Spleen (tissue), 11 donors: ENCODE measurements around the gene NOTCH4. TPM values are rescaled to one million over a fixed set of nuclear protein-coding genes. Genes with fewer than 3 reads are reported as not detected.
"Not testable (repeated sequence)": the region's sequence is repeated elsewhere in the genome, so short reads cannot be mapped to it uniquely, and the experiment has no call there.

Experiments used
- DNase-seq: peaks from one replicate; pipeline ENCODE4 v3.0.0-alpha.2; 2020
- H3K27ac ChIP-seq, 8 donors: fragments of 200-600 bp; sonication (generic) in 7 of 8; 1 replicate in 4 of 8; 2 replicates in 4 of 8; pipeline versions ENCODE4 v1.5.0 to v1.8.0; 2016 to 2021; ENCODE audit warnings: inconsistent platforms in 4 of 8, mild to moderate bottlenecking in 4 of 8, moderate library complexity in 1 of 8
- H3K27me3 ChIP-seq, 7 donors: fragments of 200-600 bp; sonication (generic) in 6 of 7; replicated peaks in 1 of 7; 1 replicate in 4 of 7; 2 replicates in 3 of 7; pipeline versions ENCODE4 v1.5.0 to v1.8.0; 2016 to 2021; ENCODE audit warnings: inconsistent platforms in 3 of 7, mild to moderate bottlenecking in 1 of 7
- H3K36me3 ChIP-seq, 6 donors: fragments of 200-600 bp; sonication (generic) in 5 of 6; 1 replicate in 4 of 6; 2 replicates in 2 of 6; pipeline versions ENCODE4 v1.5.0 to v1.8.0; 2016 to 2021; ENCODE audit warnings: inconsistent platforms in 2 of 6
- H3K4me1 ChIP-seq, 6 donors: fragments of 200-600 bp; sonication (generic) in 5 of 6; 1 replicate in 3 of 6; 2 replicates in 3 of 6; pipeline versions ENCODE4 v1.5.0 to v1.8.0; 2016 to 2021; ENCODE audit warnings: inconsistent platforms in 3 of 6
- H3K4me3 ChIP-seq, 8 donors: fragments of 200-600 bp; sonication (generic) in 7 of 8; 1 replicate in 4 of 8; 2 replicates in 4 of 8; pipeline versions ENCODE4 v1.5.0 to v1.8.0; 2016 to 2021; ENCODE audit warnings: inconsistent platforms in 4 of 8, mild to moderate bottlenecking in 4 of 8, moderate library complexity in 2 of 8
- H3K9me3 ChIP-seq, 8 donors: fragments of 200-600 bp; sonication (generic) in 7 of 8; 1 replicate in 4 of 8; 2 replicates in 4 of 8; pipeline versions ENCODE4 v1.5.0 to v1.8.0; 2016 to 2021; ENCODE audit warnings: inconsistent platforms in 4 of 8
- CTCF ChIP-seq, 11 experiments: fragments of 200-600 bp in 7 of 11; fragments of 450-650 bp in 4 of 11; sonication (generic) in 4 of 11; IDR thresholded peaks in 8 of 11; conservative IDR thresholded peaks in 3 of 11; 1 replicate in 7 of 11; 2 replicates in 4 of 11; pipeline versions ENCODE4 v1.4.0 to v1.8.0; 2016 to 2021; ENCODE audit warnings: antibody characterized with exemption in 11 of 11, inconsistent platforms in 4 of 11, mild to moderate bottlenecking in 1 of 11
- POLR2A ChIP-seq, 3 donors: fragments of 450-650 bp; IDR thresholded peaks; one replicate each; pipeline ENCODE4 v1.5.1; 2017; ENCODE audit warnings: antibody characterized with exemption in 3 of 3, mild to moderate bottlenecking in 1 of 3
- POLR2AphosphoS5 ChIP-seq, 3 donors: sonication (generic); formaldehyde crosslinking; IDR thresholded peaks; one replicate each; pipeline ENCODE4 v1.5.1; 2017; ENCODE audit warnings: antibody characterized with exemption in 3 of 3
- WGBS, 5 donors: extraction: QIAGEN DNeasy Blood & Tissue Kit in 3 of 5; methylation state at CpG; one replicate each; pipeline versions ENCODE4 v1.1.5 to v1.1.7; 2013 to 2018; 5-methylcytosine and 5-hydroxymethylcytosine counted together
- intact Hi-C: fragments of 100-400 bp; cut with DNase I; formaldehyde crosslinking; loops from one replicate; pipeline ENCODE4 v1.15.0; 2023; ENCODE audit warnings: low total_unique reads
- polyA plus RNA-seq, 3 donors: library from polyadenylated mRNA; stranded (reverse); fragments of 200-250 nt; gene quantifications; one replicate each; pipeline ENCODE4 v1.2.1, GENCODE V29; 2013
- total RNA-seq, 7 donors: library from RNA; depleted of rRNA in 3 of 7; stranded (reverse); fragments of >200 nt in 3 of 7; fragmentation: NEBNext Ultra II Directional in 4 of 7; extraction: Animal tissue kit (Norgen Biotek cat#: 25700) in 4 of 7; gene quantifications; one replicate each; pipeline versions ENCODE4 v1.1.0 to v1.2.1, GENCODE V29; 2016 to 2021
- donor health status: healthy with polysubstance abuse.
- donor health status: DM: no; HTN: no; CAD: no; lungs with moderate emphysema.
- donor health status: DM: no; HTN: no; CAD: no.
- donor health status: Bipolar disorder and iron deficiency.
- donor health status: healthy.
- donor health status: DM: no; HTN: no; CAD: no.
- donor health status: DM: yes; HTN: yes; CAD: no.

The NOTCH4 gene
- total and polyA plus RNA-seq, 10 donors, result 13.5 to 38.0 (median 19.9) TPM

- Histone ChIP-seq H3K36me3 (no peaks in the 10 kb centered on the region), H3K9me3 (peaks cover 0 to 12% (median 8%) of the 10 kb centered on the region in 8 donors), H3K27ac (no peak overlapping the region), H3K4me1 (peaks cover 5 to 28% (median 16%) of the 10 kb centered on the region in 6 donors), H3K27me3 (no peaks in the 10 kb centered on the region), H3K4me3 (no peak overlapping the region)
- no peak for DNase-seq
- intact Hi-C loops, result loop anchor here (10.0 kb wide), 1 partner anchor 166 kb away; no protein-coding TSS in a partner anchor
- WGBS, 5 donors, result 73 to 96% (median 95%) methylated on average over 2 of the region's 2 CpGs
- TF ChIP-seq CTCF (IDR thresholded peaks at IDR 0.05 in 8 of 11, conservative IDR thresholded peaks at IDR 0.05 in 3 of 11) (no peak), POLR2AphosphoS5 (IDR thresholded peaks at IDR 0.05) (no peak), POLR2A (IDR thresholded peaks at IDR 0.05) (no peak)
Measured at GRCh38 chr6:32249262-32249661, 25.4 kb upstream of the NOTCH4 start.

DNA sequence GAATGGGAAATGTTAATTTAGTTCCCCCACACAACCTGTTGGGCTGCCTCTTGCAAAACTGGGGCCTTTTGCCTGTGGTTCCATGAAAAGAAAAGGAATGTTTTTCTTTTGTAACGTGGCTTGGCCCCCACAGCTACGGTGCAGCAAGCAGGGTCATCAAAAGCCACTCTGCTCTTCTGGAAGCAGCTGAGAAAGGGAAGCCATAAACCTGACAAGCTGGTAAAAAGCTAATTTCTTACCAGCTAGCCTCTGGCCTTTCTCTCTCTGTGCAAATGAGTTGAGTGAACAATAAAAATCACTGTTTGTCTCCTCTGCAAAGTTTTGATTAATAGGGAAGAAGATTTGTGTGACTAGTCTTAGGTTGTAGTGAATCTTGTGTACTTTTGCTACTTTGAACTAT is 23.5 kb upstream of the NOTCH4 start:
- H3K27ac ChIP-seq, result no peak overlapping the region
- peaks cover 0 to 12% (median 8%) of the 10 kb centered on the region in 8 donors for H3K9me3 ChIP-seq
- peaks cover 0 to 25% (median 16%) of the 10 kb centered on the region in 6 donors for H3K4me1 ChIP-seq
- H3K27me3 ChIP-seq, result no peaks in the 10 kb centered on the region
- intact Hi-C loops, result loop anchor here (10.0 kb wide), 1 partner anchor 167 kb away; no protein-coding TSS in a partner anchor
- no peak for DNase-seq
- TF ChIP-seq POLR2AphosphoS5 (IDR thresholded peaks at IDR 0.05), result no peak
- TF ChIP-seq CTCF (IDR thresholded peaks at IDR 0.05 in 8 of 11, conservative IDR thresholded peaks at IDR 0.05 in 3 of 11), result no peak
- no peak for TF ChIP-seq POLR2A (IDR thresholded peaks at IDR 0.05)
- no peaks in the 10 kb centered on the region for H3K36me3 ChIP-seq
- WGBS, 5 donors, result 0 to 85% (median 50%) methylated on average over 2 of the region's 2 CpGs
- no peak overlapping the region for H3K4me3 ChIP-seq

- WGBS, 5 donors, result 0 to 2% (median 0%) methylated on average over 13 to 14 of the region's 14 CpGs
- peaks cover 0 to 23% (median 16%) of the 10 kb centered on the region in 6 donors for H3K4me1 ChIP-seq
- peak overlapping the region in 4 of 8 donors; percentile 1 to 43 (median 8) for H3K4me3 ChIP-seq
- H3K9me3 ChIP-seq, result peaks cover 0 to 12% (median 8%) of the 10 kb centered on the region in 8 donors
- peak; percentile 90 for DNase-seq
- intact Hi-C loops, result loop anchor here (10.0 kb wide), 1 partner anchor 170 kb away; no protein-coding TSS in a partner anchor
- TF ChIP-seq POLR2A (IDR thresholded peaks at IDR 0.05), result no peak
- peak; percentile 81 to 97 (median 93) for TF ChIP-seq CTCF (IDR thresholded peaks at IDR 0.05 in 8 of 11, conservative IDR thresholded peaks at IDR 0.05 in 3 of 11)
- TF ChIP-seq POLR2AphosphoS5 (IDR thresholded peaks at IDR 0.05), result peak; percentile 55 to 62 (median 57)
- no peaks in the 10 kb centered on the region for H3K36me3 ChIP-seq
- H3K27me3 ChIP-seq, result no peaks in the 10 kb centered on the region
- peak overlapping the region; percentile 17 to 76 (median 66) for H3K27ac ChIP-seq
Measured at GRCh38 chr6:32244946-32245398, 21.1 kb upstream of the NOTCH4 start.

GRCh38 chr6:32244270-32244669 is 20.4 kb upstream of the NOTCH4 start:
- WGBS, 5 donors, result 77 to 90% (median 80%) methylated on average over 4 of the region's 4 CpGs
- H3K27ac ChIP-seq, result peak overlapping the region in 7 of 8 donors; percentile 17 to 76 (median 69)

GRCh38 chr6:32242318-32242813 is 18.5 kb upstream of the NOTCH4 start:
- not testable (repeated sequence) for H3K36me3 ChIP-seq, H3K4me3 ChIP-seq, H3K9me3 ChIP-seq, H3K27ac ChIP-seq, H3K27me3 ChIP-seq, DNase-seq
- WGBS, 5 donors, result 84 to 91% (median 85%) methylated on average over 4 of the region's 4 CpGs
- peaks cover 0 to 23% (median 16%) of the 10 kb centered on the region in 6 donors for H3K4me1 ChIP-seq
- intact Hi-C loops, result loop anchor here (10.0 kb wide), 1 partner anchor 172 kb away; no protein-coding TSS in a partner anchor

More at GRCh38 chr6:32244270-32244669, 20.4 kb upstream of the NOTCH4 start:
- DNase-seq, result no peak
- no peak overlapping the region for H3K4me3 ChIP-seq
- intact Hi-C loops, result loop anchor here (10.0 kb wide), 1 partner anchor 171 kb away; no protein-coding TSS in a partner anchor
- peaks cover 0 to 9% (median 3%) of the 10 kb centered on the region in 8 donors for H3K9me3 ChIP-seq
- peak in 1 of 3 donors; percentile 70 for TF ChIP-seq POLR2AphosphoS5 (IDR thresholded peaks at IDR 0.05)
- TF ChIP-seq POLR2A (IDR thresholded peaks at IDR 0.05), result no peak
- peaks cover 0 to 23% (median 16%) of the 10 kb centered on the region in 6 donors for H3K4me1 ChIP-seq
- H3K27me3 ChIP-seq, result no peaks in the 10 kb centered on the region
- H3K36me3 ChIP-seq, result no peaks in the 10 kb centered on the region
